H1 (cell line): ENCODE data around the gene NT5C.

Experiments
- CBX5 ChIP-seq: fragments of 300-800, 300-1000 bp; sonication (generic); IDR thresholded peaks from 2 replicates; pipeline ENCODE4 v1.7.1; 2016; ENCODE audit warnings: antibody characterized with exemption, low read length, low read depth
- CTCF ChIP-seq, 3 experiments: IDR thresholded peaks; 1 replicate in 2 of 3; 2 replicates in 1 of 3; pipeline versions ENCODE4 v1.5.1 to v1.6.1; 2011; ENCODE audit warnings: low read length in 3 of 3, mild to moderate bottlenecking in 3 of 3, inconsistent platforms in 2 of 3, low read depth in 1 of 3, moderate library complexity in 1 of 3; ENCODE audit not compliant: insufficient read depth in 1 of 3; ENCODE audit errors: control extremely low read depth in 1 of 3
- EP300 ChIP-seq, 2 experiments: IDR thresholded peaks; 1 replicate in 1 of 2; 2 replicates in 1 of 2; pipeline ENCODE4 v1.6.1; 2011 to 2012; ENCODE audit warnings: low read depth in 2 of 2, low read length in 2 of 2, mild to moderate bottlenecking in 2 of 2, borderline replicate concordance in 1 of 2, inconsistent platforms in 1 of 2, moderate library complexity in 1 of 2
- EZH2 ChIP-seq: fragments of 200-600 bp; sonication (generic); IDR thresholded peaks from 2 replicates; pipeline ENCODE4 v1.7.1; 2012; ENCODE audit warnings: low read depth, mild to moderate bottlenecking, moderate library complexity, low read length, inconsistent platforms; ENCODE audit not compliant: severe bottlenecking
- JUND ChIP-seq: IDR thresholded peaks from 2 replicates; pipeline ENCODE4 v1.6.1; 2011; ENCODE audit warnings: mild to moderate bottlenecking, improper control_type of control experiment, low read length
- MAFK ChIP-seq: IDR thresholded peaks from 2 replicates; pipeline ENCODE4 v1.6.1; 2012; ENCODE audit warnings: low read depth, mild to moderate bottlenecking, improper control_type of control experiment, low read length
- MAX ChIP-seq: IDR thresholded peaks from 2 replicates; pipeline ENCODE4 v1.6.1; 2012; ENCODE audit warnings: inconsistent platforms
- POLR2A ChIP-seq, 2 experiments: IDR thresholded peaks; 1 replicate in 1 of 2; 2 replicates in 1 of 2; pipeline ENCODE4 v1.6.1; 2011; ENCODE audit warnings: low read depth in 2 of 2, low read length in 2 of 2, mild to moderate bottlenecking in 2 of 2; ENCODE audit errors: control extremely low read depth in 1 of 2
- POLR2AphosphoS5 ChIP-seq: IDR thresholded peaks from 2 replicates; pipeline ENCODE4 v1.6.1; 2011; ENCODE audit warnings: low read depth, low read length
- RAD21 ChIP-seq, 2 experiments: IDR thresholded peaks in 1 of 2; conservative IDR thresholded peaks in 1 of 2; 2 replicates each; pipeline ENCODE4 v1.6.1; 2011; ENCODE audit warnings: low read depth in 2 of 2, low read length in 2 of 2, improper control_type of control experiment in 1 of 2, inconsistent platforms in 1 of 2, mild to moderate bottlenecking in 1 of 2, moderate library complexity in 1 of 2
- SP1 ChIP-seq: IDR thresholded peaks from 2 replicates; pipeline ENCODE4 v1.6.1; 2011; ENCODE audit warnings: low read depth, low read length
- TAF1 ChIP-seq: IDR thresholded peaks from 2 replicates; pipeline ENCODE4 v1.6.1; 2011; ENCODE audit warnings: mild to moderate bottlenecking, low read depth, low read length
- TEAD4 ChIP-seq: IDR thresholded peaks from 2 replicates; pipeline ENCODE4 v1.6.1; 2012; ENCODE audit warnings: low read depth, low read length, inconsistent platforms, mixed read lengths

- TF ChIP-seq TEAD4 (no peak), JUND (0 out of 2 replicates have a peak, but pooled peaks have one; percentile 8), CTCF (IDR thresholded peaks at IDR 0.05; ENCODE audit: control extremely low read depth in 1 of 3, insufficient read depth in 1 of 3, low read depth in 1 of 3, low read length in 3 of 3) (no peak), EZH2 (no peak), POLR2A (IDR thresholded peaks at IDR 0.05; ENCODE audit: control extremely low read depth in 1 of 2, low read depth in 2 of 2, low read length in 2 of 2) (peak; percentile 100), EP300 (IDR thresholded peaks at IDR 0.05; ENCODE audit: borderline replicate concordance in 1 of 2, low read depth in 2 of 2, low read length in 2 of 2) (no peak), CBX5 (no peak), SP1 (peak; percentile 99), RAD21 (IDR thresholded peaks at IDR 0.05 in 1 of 2, conservative IDR thresholded peaks at IDR 0.05 in 1 of 2; ENCODE audit: low read depth in 2 of 2, low read length in 2 of 2) (no peak), MAFK (0 out of 2 replicates have a peak, but pooled peaks have one; percentile 15), POLR2AphosphoS5 (peak; percentile 99), TAF1 (peak; percentile 99), MAX (peak; percentile 73)
Measured at GRCh38 chr17:75154195-75155106, 22.9 kb upstream of the NT5C start, which contains the start of gene JPT1.
